GM18508 (cell line): Measurements from ENCODE around the gene AQP12A.

Experiments
- ATAC-seq: cut with Tn5 transposase; IDR thresholded peaks from one replicate; pipeline ENCODE4 v1.9.1; 2021; ENCODE audit warnings: moderate number of reproducible peaks; ENCODE audit not compliant: insufficient read depth, unreplicated experiment

AQP12A gene

GRCh38 chr2:240733803-240734495 lies 42.3 kb downstream of the AQP12A start:
- no peak for ATAC-seq

GRCh38 chr2:240734756-240735155 lies 43.1 kb downstream of the AQP12A start:
- no peak for ATAC-seq

- no peak for ATAC-seq
These were observed 43.8 kb downstream of the AQP12A start for GRCh38 chr2:240735476-240735875.

- no peak for ATAC-seq
These were observed 44.9 kb downstream of the AQP12A start for GRCh38 chr2:240736281-240737250.

GRCh38 chr2:240737512-240737911 lies 45.8 kb downstream of the AQP12A start:
- no peak for ATAC-seq

- ATAC-seq: no peak
These were observed 46.3 kb downstream of the AQP12A start for GRCh38 chr2:240737958-240738357.

GRCh38 chr2:240739797-240740196 lies 48.1 kb downstream of the AQP12A start:
- no peak for ATAC-seq

GRCh38 chr2:240741091-240741490 lies 49.4 kb downstream of the AQP12A start:
- no peak for ATAC-seq

GRCh38 chr2:240742602-240743095 lies 51.0 kb downstream of the AQP12A start:
- ATAC-seq: no peak

GRCh38 chr2:240745456-240745855 lies 53.8 kb downstream of the AQP12A start:
- no peak for ATAC-seq

- no peak for ATAC-seq
These were observed 54.3 kb downstream of the AQP12A start for GRCh38 chr2:240745962-240746361.

- ATAC-seq: no peak
These were observed 55.0 kb downstream of the AQP12A start for GRCh38 chr2:240746671-240747070.

GRCh38 chr2:240747256-240747655 lies 55.6 kb downstream of the AQP12A start:
- no peak for ATAC-seq
